ELF-1 (cell line): Measurements from ENCODE around the gene SARDH.
"Not testable (repeated sequence)": the region's sequence is repeated elsewhere in the genome, so short reads cannot be mapped to it uniquely, and the experiment has no call there.

ENCODE experiments used
- DNase-seq: peaks from one replicate; pipeline ENCODE4 v3.0.0-alpha.2; 2016; ENCODE audit warnings: low read depth, low spot score

Gene SARDH

GRCh38 chr9:133686642-133687575 is 51.2 kb downstream of the SARDH start:
- no peak for DNase-seq

GRCh38 chr9:133685653-133686609 is 52.2 kb downstream of the SARDH start:
- no peak for DNase-seq

DNA sequence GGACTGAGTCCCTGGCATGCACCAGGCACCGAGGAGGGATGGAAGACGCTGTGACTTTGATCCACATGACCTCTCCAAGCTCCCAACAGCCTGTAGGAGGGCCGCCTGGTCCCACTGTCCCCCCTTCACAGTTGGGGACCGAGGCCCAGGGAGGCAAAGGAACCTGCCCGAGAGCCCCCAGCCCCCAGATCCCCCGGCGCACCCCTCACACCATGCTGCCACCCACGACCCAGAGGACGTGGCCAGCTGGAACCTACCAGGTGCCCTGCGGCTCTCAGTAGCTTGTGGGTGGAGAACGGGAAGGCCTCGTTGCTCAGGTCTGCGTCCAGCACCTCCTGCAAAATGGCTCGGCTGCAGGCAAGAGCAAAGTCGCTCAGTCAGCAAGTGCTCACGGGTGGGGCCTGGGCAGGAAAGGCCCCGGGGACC is 53.2 kb downstream of the SARDH start:
- no peak for DNase-seq

DNA sequence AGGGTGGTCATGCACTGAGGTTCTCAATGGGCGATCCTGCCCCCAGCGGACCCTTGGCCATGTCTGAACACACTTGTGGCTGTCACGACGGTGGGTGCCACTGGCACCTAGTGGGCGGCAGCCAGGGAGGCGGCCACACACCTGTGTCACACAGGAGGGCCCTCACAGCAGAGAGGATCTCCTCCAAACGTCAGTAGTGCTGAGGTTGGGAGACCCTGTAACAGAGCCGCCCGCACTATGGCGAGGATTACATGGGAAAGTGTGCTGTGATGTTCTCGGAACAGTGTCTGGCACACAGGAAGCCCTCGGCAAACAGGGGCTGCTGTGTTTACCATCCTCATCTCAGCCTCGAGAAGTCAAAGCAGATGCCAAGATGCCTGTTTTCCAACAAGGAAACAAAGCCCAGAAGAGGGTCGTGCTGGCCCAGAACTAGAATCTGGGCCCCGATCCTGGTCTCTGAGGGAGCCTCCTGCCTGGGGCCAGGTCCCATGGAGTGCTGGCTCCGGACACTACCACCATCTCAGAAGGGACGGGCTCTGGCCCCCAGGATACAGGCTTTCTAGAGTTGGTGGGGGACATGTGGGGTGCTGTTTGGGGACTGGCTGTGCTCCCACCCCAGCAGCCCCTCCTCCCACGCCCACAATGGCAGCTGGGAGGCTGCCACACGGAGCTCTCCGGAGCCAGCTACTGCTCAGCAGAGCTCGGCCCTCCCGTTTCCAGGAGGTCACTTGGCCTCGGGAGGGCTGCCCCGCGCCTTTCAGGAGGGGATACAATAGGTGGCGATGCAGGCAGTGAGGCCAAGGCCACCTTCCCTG is 53.8 kb downstream of the SARDH start:
- DNase-seq = no peak

DNA sequence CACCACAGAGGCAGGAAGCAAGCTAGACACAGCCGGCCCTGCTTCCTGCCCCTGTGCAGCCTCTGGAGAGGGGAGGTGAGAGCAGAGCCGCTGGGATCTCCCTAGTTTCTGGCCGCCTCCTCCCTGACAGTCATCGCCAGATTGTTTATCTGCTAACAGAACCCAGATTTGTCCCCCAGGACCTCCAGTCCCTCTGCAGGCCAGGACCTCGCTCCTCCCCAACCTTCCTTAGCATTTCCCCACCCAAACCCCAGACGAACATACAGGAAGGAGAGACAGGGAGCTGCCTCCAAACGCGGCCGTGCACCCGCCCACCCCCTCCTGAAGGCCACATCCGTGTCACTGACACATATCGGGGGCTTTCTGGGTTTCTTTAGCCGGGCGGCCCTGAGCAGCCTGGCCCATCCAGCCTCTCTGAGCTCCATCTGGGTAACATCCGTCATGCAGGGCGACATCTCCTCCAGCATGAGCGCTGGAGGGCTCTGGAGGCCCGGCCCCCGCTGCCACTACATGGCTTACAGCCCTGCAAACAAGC is 54.5 kb downstream of the SARDH start:
- no peak for DNase-seq

- DNase-seq = no peak
Observed at GRCh38 chr9:133682818-133683585, 55.1 kb downstream of the SARDH start.

GRCh38 chr9:133681658-133682306 is 56.4 kb downstream of the SARDH start:
- DNase-seq = no peak

DNA sequence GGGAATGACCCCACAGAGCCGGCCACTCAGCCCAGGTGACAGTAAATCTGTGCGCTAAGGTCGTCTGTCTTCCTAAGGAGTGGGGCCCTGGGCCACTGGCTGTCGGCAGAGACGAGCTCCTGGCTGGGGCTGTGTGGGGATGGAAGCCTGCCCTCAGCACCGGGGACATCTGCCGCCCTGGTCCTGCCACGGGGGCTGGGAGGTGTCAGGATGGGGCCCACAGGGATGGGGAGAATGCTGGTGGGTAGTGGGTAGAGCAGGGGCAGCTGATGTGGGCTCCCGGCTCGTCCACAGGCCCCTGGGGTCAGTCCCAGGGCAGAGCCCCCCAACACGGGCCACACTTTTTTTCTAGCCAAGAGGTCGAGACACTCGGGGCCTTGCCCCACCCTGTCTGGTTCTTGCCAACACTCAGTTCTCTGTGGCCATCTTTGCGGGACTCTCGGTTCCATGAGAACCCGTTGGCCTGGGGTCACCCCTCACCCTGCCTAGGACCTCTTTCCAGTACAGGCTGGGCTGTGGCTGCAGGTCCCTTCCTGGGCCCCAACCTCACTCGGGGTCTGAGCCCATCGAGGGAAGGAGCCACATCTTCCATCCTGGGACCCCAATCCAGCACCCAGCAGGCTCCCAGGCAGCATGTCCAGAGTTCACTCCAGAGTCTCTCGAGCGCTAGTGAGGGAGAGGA is 57.0 kb downstream of the SARDH start:
- DNase-seq = no peak

DNA sequence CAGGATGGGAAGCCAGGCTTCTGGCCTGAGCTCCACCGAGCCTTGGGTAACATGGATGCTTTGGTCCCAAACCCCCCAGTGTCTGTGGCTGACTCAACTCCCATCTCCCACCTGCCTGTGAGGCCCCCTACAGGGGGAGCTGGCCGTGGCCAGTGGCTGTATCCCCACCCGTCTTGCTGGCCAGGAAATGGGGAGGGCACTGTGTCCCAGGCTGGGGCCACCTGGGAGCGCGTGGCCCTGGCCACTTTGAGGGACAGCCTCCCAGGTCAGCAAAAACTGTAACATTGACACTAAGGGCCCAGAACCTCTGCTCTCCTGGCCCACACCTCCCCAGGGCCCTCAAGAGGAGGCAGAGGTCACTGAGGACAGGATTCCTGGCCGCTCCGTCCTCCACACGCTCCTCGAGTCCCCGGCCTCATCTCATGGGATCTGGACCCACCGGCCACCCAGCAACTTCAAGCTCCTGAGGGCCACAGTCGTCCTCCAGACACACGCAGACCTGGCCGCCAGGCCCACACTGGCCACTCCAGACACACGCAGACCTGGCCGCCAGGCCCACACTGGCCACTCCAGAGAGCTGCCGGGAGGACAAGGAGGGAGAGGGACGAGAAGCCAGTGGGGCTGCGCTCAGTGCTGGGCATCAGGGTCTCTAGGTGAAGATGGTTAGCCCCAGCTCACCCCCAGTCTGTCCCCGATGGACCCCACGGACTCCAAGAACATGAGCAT is 57.7 kb downstream of the SARDH start:
- DNase-seq = no peak

- no peak for DNase-seq
Observed at GRCh38 chr9:133679466-133680061, 58.6 kb downstream of the SARDH start.

DNA sequence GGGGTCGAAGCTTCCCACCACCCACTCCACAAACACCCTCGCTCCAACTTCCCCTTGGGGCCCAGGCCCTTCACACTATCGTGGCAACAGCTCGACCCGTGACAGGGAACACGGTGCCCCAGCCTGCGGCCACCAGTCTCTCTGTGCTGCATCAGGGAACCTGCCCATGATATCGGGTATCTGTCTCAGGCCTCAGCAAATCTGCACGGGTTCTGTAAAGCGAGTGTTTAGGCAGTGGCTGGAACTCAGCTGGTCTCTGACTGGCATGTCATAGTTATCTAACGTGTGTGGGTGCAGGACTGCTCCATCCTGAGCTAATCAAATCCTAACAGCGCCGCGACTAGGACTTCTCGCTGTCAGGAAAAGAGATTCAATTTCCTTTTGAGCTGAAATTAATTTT is 59.1 kb downstream of the SARDH start:
- no peak for DNase-seq

DNA sequence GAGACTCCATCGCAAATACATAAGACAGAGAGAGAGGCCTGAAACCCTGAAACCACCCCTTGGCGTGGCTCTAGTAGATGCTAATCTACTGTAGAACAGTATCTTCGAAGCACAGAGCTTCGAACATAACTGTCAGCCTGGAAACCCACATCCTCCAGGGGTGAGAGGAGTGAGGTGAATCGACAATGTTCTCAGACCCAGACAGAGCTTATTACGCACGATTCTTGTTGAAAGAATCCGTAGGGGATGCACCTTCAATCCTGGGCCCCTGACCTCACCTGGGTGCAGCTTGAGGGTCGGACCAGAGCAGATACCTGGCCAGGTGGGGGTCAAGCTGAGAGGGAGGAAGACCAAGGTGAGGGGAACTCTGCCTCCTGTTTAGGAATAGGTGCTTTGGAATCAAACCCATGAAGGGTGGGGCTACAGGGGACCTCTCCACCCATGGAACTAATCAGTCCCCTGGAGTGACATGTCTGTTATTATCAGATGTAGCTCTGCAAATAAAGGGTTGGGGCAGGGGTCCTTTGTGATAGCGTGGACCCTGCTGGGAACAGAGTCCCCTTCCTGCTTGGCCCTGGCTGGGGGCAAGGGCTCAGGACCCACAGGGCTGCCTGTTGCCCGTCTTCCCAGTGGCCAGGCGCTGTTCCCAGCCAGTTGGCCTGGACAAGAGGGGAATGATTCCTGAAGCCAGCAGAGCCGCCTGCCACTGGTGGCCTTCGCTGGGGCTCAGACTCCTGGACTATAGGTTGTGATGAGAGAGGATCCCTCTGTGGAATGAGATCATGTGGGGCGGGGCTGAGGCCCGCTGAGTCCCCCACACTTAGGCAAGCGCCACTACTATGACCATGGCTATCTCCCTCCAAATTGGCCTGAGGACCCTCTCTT is 60.8 kb downstream of the SARDH start:
- DNase-seq = no peak

GRCh38 chr9:133676450-133676849 is 61.7 kb downstream of the SARDH start:
- peak; percentile 49 for DNase-seq

DNA sequence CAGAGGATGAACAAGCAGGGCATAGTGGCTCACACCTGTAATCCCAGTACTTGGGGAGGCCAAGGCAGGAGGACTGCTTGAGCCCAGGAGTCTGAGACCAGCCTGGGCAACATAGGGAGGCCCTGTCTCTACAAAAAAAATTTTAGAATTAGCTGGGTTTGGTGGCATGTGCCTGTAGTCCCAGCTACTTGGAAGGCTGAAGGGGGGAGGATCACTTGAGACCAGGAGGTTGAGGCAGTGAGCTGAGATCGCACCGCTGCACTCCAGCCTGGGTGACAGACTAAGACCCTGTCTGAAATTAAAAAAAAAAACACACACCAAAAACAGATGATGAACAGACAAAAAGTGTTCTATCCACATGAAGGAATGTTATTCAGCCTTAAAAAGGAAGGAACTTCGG is 62.4 kb downstream of the SARDH start:
- not testable (repeated sequence) for DNase-seq

GRCh38 chr9:133674091-133674490 is 64.1 kb downstream of the SARDH start:
- DNase-seq = no peak

GRCh38 chr9:133673258-133673655 is 64.9 kb downstream of the SARDH start:
- no peak for DNase-seq
